Colonic mucosa (tissue), 4 donors: Measurements from ENCODE around the gene SLC18A3. TPM values are rescaled to one million over a fixed set of nuclear protein-coding genes. Genes with fewer than 3 reads are reported as not detected.

ENCODE experiments used
- DNase-seq: peaks from one replicate; pipeline ENCODE4 v3.0.0-alpha.2; 2020
- H3K27ac ChIP-seq: fragments of 200-600 bp; one replicate; pipeline ENCODE4 v1.8.0; 2021
- H3K27me3 ChIP-seq: fragments of 200-600 bp; one replicate; pipeline ENCODE4 v1.8.0; 2021
- H3K36me3 ChIP-seq: fragments of 200-600 bp; one replicate; pipeline ENCODE4 v1.8.0; 2021
- H3K4me1 ChIP-seq: fragments of 200-600 bp; one replicate; pipeline ENCODE4 v1.8.0; 2021; ENCODE audit warnings: mild to moderate bottlenecking
- H3K4me3 ChIP-seq: fragments of 200-600 bp; one replicate; pipeline ENCODE4 v1.8.0; 2021
- H3K9ac ChIP-seq, 2 donors: one replicate each; pipeline ENCODE4 v1.7.0; 2013; ENCODE audit warnings: control low read depth in 2 of 2, low read depth in 2 of 2, low read length in 2 of 2
- H3K9me3 ChIP-seq: fragments of 200-600 bp; one replicate; pipeline ENCODE4 v1.8.0; 2021
- intact Hi-C: fragments of 100-400 bp; cut with DNase I; formaldehyde crosslinking; loops from one replicate; pipeline ENCODE4 v1.14.1; 2022
- total RNA-seq, 2 donors: library from RNA; stranded (reverse); fragmentation: NEBNext Ultra II Directional in 1 of 2; extraction: Animal tissue kit (Norgen Biotek cat#: 25700) in 1 of 2; gene quantifications; one replicate each; pipeline ENCODE4 v1.2.1, GENCODE V29; 2021
- TF ChIP-seq, protein P1 (sequence below): fragments of 200-600 bp; IDR thresholded peaks from one replicate; pipeline ENCODE4 v1.8.0; 2022; ENCODE audit warnings: antibody characterized with exemption, mild to moderate bottlenecking
- donor health status: healthy.
- donor health status: DM: no; HTN: no; CAD: no.
- donor health status: DM: no; HTN: no; CAD: no.

Gene SLC18A3
- total RNA-seq, 2 donors from 2014 or later = 0.42 TPM; not detected in 1

- Histone ChIP-seq H3K9me3 (no peaks in the 10 kb centered on the region), H3K36me3 (no peaks in the 10 kb centered on the region), H3K27me3 (no peaks in the 10 kb centered on the region), H3K4me1 (no peaks in the 10 kb centered on the region), H3K27ac (no peak overlapping the region), H3K4me3 (no peak overlapping the region), H3K9ac (no peak overlapping the region)
- intact Hi-C loops = no loop called here
- TF ChIP-seq, protein P1, sequence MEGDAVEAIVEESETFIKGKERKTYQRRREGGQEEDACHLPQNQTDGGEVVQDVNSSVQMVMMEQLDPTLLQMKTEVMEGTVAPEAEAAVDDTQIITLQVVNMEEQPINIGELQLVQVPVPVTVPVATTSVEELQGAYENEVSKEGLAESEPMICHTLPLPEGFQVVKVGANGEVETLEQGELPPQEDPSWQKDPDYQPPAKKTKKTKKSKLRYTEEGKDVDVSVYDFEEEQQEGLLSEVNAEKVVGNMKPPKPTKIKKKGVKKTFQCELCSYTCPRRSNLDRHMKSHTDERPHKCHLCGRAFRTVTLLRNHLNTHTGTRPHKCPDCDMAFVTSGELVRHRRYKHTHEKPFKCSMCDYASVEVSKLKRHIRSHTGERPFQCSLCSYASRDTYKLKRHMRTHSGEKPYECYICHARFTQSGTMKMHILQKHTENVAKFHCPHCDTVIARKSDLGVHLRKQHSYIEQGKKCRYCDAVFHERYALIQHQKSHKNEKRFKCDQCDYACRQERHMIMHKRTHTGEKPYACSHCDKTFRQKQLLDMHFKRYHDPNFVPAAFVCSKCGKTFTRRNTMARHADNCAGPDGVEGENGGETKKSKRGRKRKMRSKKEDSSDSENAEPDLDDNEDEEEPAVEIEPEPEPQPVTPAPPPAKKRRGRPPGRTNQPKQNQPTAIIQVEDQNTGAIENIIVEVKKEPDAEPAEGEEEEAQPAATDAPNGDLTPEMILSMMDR = no peak
- DNase-seq = no peak
Measured at GRCh38 chr10:49625411-49625810, 15.3 kb downstream of the SLC18A3 start.

GRCh38 chr10:49627038-49627437 lies 16.9 kb downstream of the SLC18A3 start:
- no peak for DNase-seq
- Histone ChIP-seq H3K27ac (no peak overlapping the region), H3K27me3 (no peaks in the 10 kb centered on the region), H3K4me1 (no peaks in the 10 kb centered on the region), H3K36me3 (no peaks in the 10 kb centered on the region), H3K4me3 (no peak overlapping the region), H3K9me3 (no peaks in the 10 kb centered on the region), H3K9ac (no peak overlapping the region)
- intact Hi-C loops = no loop called here
- TF ChIP-seq, protein P1 = no peak

- Histone ChIP-seq H3K4me1 (no peaks in the 10 kb centered on the region), H3K9ac (no peak overlapping the region), H3K27ac (no peak overlapping the region), H3K36me3 (no peaks in the 10 kb centered on the region), H3K27me3 (no peaks in the 10 kb centered on the region), H3K4me3 (no peak overlapping the region), H3K9me3 (no peaks in the 10 kb centered on the region)
- intact Hi-C loops = no loop called here
- no peak for DNase-seq
- TF ChIP-seq, protein P1 = no peak
Measured at GRCh38 chr10:49627644-49628247, 17.6 kb downstream of the SLC18A3 start.

DNA sequence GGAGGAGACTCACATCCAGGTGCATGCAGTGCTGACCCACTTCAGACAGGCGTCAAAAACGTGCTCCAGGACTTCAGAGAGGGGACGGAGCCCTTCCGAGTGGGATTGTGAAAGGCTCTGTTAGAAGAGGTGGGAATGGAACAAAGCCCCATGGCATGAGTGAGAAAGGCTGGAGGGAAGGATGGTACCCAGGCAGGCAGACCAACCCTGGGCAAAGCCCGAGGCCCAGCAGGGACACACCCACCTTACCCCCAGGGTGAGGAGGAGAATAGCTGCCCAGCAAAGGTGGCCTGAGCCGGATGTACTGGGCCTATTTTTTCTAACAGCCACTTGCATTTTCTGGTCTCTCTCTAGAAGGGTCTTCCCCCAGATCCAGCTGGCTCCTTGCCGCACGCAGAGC lies 18.5 kb downstream of the SLC18A3 start:
- intact Hi-C loops = no loop called here
- Histone ChIP-seq H3K27ac (no peak overlapping the region), H3K9me3 (no peaks in the 10 kb centered on the region), H3K36me3 (no peaks in the 10 kb centered on the region), H3K27me3 (no peaks in the 10 kb centered on the region), H3K9ac (no peak overlapping the region), H3K4me1 (no peaks in the 10 kb centered on the region), H3K4me3 (no peak overlapping the region)
- TF ChIP-seq, protein P1 = no peak
- no peak for DNase-seq

- Histone ChIP-seq H3K9me3 (no peaks in the 10 kb centered on the region), H3K4me1 (no peaks in the 10 kb centered on the region), H3K9ac (no peak overlapping the region), H3K27ac (no peak overlapping the region), H3K27me3 (no peaks in the 10 kb centered on the region), H3K4me3 (no peak overlapping the region), H3K36me3 (no peaks in the 10 kb centered on the region)
- intact Hi-C loops = no loop called here
- TF ChIP-seq, protein P1 = no peak
- no peak for DNase-seq
Measured at GRCh38 chr10:49629431-49629881, 19.3 kb downstream of the SLC18A3 start.
